GM15510 (cell line): ENCODE data around the gene VIPR1.

Experiments used
- POLR2A ChIP-seq: IDR thresholded peaks from 3 replicates; pipeline ENCODE4 v1.6.1; 2011; ENCODE audit warnings: borderline replicate concordance; ENCODE audit not compliant: insufficient read length; ENCODE audit errors: extremely low read depth

The VIPR1 gene

GRCh38 chr3:42556089-42556632 is 53.7 kb downstream of the VIPR1 start:
- no peak for TF ChIP-seq POLR2A

GRCh38 chr3:42557854-42558253 is 55.4 kb downstream of the VIPR1 start:
- TF ChIP-seq POLR2A, result no peak

- TF ChIP-seq POLR2A, result no peak
Observed at GRCh38 chr3:42562047-42562907, 59.8 kb downstream of the VIPR1 start.

GRCh38 chr3:42569593-42570142 is 67.2 kb downstream of the VIPR1 start:
- TF ChIP-seq POLR2A, result no peak

GRCh38 chr3:42572278-42572677 is 69.8 kb downstream of the VIPR1 start:
- no peak for TF ChIP-seq POLR2A

GRCh38 chr3:42575137-42575741 is 72.8 kb downstream of the VIPR1 start:
- TF ChIP-seq POLR2A, result no peak

GRCh38 chr3:42578054-42578453 is 75.6 kb downstream of the VIPR1 start:
- no peak for TF ChIP-seq POLR2A

GRCh38 chr3:42581400-42581708 is 78.9 kb downstream of the VIPR1 start:
- TF ChIP-seq POLR2A, result no peak

GRCh38 chr3:42581709-42582473 is 79.4 kb downstream of the VIPR1 start, which contains the start of gene SEC22C:
TSS of gene SEC22C (minus strand) at chr3:42581967. CDS start at chr3:42569046, 12,921 bp downstream.
- peak; percentile 86 for TF ChIP-seq POLR2A

- TF ChIP-seq POLR2A, result no peak
Observed at GRCh38 chr3:42582474-42583070, 80.1 kb downstream of the VIPR1 start.
